ENCODE measurements around the gene CYGB.

Gene CYGB

DNA sequence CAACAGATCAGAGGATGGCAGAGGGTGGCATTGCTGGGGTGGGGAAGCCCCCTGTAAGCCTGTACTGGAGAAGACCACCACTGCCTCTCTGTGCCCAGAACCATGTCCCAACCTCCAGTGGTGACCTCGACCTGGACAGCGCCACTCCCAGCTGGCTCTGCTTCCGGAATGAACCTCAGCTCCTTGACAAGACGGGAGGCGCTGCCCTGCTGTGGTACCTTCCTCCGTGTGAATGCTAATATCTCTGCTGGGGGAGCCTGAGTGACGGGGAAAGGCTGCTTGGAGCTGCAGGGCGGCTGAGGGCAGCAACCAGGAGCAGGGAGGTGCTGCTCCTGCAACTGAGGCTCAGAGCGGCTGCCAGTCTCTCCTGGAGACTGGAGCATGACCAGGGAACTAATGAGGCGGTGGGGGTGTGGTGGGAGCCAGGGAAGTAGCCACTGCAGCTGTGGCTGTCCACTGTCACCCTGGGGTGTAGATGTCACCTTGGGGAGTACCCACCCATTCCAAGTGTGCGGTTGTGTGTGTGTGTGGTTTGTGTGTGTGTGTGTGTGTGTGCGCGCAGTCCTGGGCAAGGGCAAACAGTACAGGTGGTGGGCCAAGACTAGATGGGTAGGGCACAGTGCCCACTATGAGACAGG is 8.5 kb upstream of the CYGB start:
- H3K4me3 ChIP-seq (replicated peaks; ENCODE audit: low read depth, low read length): no peak overlapping the region
- no peak for DNase-seq (ENCODE audit: extremely low read depth, low read depth)
- no peak for TF ChIP-seq CTCF (IDR thresholded peaks at IDR 0.05; ENCODE audit: low read depth, low read length, missing control alignments)

DNA sequence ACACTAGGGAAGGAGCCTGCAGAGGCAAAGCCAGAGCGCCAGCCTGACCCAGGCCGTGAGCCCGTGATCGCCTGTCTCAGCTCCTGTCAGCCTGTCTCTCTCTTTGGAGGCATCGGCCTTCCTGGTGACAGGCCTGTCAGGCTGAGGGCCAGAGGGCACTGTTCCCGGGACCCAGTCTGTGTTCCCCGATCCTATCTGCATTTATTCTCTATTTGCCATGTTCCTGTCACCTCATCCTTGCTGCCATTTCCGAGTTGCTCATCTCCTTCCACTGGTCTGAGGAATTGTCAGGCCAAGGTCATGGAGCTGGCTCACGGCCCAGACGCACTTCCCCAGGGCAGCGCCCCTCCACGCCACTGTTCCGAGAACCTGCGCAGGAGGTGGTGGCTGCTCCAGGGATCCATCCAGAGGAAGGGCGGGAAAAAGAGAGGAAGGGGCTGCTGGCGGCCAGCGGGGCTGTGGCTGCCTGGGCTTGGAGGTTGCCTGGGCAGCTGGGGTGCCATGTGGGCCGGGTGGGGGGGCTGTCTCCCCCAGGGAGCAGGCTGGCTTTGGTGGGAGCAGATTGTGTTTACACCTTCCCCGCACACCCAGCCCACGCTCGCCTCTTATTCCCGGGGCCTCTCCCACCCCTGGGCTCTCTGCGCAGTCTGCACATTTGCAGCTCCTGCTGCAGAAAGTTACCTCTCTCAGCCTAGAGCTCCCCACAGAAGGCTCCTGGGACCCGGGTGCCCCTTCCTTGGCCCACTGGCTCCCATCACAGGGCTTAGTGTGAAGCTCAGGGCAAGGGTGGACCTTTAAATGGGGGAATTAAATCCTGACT is 7.2 kb upstream of the CYGB start:
- no peak overlapping the region for H3K4me3 ChIP-seq (replicated peaks; ENCODE audit: low read depth, low read length)
- TF ChIP-seq CTCF (IDR thresholded peaks at IDR 0.05; ENCODE audit: low read depth, low read length, missing control alignments): no peak
- DNase-seq (ENCODE audit: extremely low read depth, low read depth): no peak

DNA sequence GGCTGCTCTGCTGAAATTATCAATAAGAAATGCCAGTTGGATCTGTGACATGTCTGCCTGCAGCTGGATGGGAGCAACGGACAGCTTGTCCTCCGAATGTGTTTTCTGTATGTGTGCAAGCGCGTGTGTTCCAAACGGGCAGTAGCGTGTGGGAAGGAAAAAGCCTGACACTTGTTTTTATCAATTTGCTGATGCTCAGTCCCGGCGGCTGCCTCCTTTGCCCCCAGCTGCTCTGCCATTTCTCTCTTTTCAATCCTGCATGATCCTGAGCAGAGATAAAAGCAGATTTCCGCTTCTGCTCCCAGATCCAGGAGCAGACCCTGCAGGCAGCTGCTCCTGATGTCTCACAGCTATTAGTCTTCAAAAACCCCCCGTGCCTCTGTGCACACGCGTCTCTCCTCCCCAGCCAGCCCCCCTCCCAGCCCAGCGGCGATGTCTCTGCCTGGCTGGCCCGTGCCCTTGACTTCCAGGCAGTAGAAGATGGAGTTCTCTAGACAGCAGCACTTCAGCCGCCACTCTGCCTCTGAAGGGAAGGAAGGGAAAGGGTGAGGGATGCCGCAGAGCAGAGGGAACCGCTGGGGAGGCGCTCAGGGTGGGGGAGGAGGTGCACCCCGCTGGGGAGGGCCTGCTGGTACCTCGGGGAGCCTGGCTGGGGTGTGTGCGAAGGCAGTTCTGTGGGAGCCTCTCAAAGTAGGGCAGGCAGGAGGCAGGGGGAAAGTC is 6.5 kb upstream of the CYGB start:
- DNase-seq (ENCODE audit: extremely low read depth, low read depth): no peak
- no peak overlapping the region for H3K4me3 ChIP-seq (replicated peaks; ENCODE audit: low read depth, low read length)
- TF ChIP-seq CTCF (IDR thresholded peaks at IDR 0.05; ENCODE audit: low read depth, low read length, missing control alignments): no peak

- no peak for TF ChIP-seq CTCF (IDR thresholded peaks at IDR 0.05; ENCODE audit: low read depth, low read length, missing control alignments)
- H3K4me3 ChIP-seq (replicated peaks; ENCODE audit: low read depth, low read length): no peak overlapping the region
- no peak for DNase-seq (ENCODE audit: extremely low read depth, low read depth)
Measured at GRCh38 chr17:76543482-76543825, 5.9 kb upstream of the CYGB start.

DNA sequence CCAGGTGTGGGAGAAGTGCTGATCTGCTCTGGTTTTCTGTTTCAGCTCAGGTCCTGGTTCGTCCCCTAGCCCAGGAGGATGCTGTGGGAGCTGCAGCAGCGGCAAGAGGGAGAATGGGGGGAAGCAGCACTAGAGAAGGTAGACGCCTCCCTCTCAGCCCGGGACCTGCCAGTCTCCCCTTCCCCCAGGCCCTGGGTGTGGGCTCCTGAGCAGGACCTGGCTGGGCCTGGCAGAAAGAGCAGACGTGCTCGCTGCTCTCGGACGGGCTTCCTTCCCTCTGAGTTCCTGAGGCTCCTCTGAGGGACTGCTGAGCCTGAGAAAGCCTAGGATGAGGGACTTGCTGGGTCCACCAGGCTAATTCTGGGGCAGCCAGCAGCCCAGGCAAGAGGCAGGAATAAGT is 5.5 kb upstream of the CYGB start:
- no peak for TF ChIP-seq CTCF (IDR thresholded peaks at IDR 0.05; ENCODE audit: low read depth, low read length, missing control alignments)
- no peak for DNase-seq (ENCODE audit: extremely low read depth, low read depth)
- no peak overlapping the region for H3K4me3 ChIP-seq (replicated peaks; ENCODE audit: low read depth, low read length)

GRCh38 chr17:76542566-76542971 is 5.1 kb upstream of the CYGB start:
- no peak overlapping the region for H3K4me3 ChIP-seq (replicated peaks; ENCODE audit: low read depth, low read length)
- TF ChIP-seq CTCF (IDR thresholded peaks at IDR 0.05; ENCODE audit: low read depth, low read length, missing control alignments): no peak
- no peak for DNase-seq (ENCODE audit: extremely low read depth, low read depth)

All from HFF-Myc (cell line).